SK-N-SH (cell line): ENCODE measurements around the gene CRACR2A. TPM values are rescaled to one million over a fixed set of nuclear protein-coding genes. Genes with fewer than 3 reads are reported as not detected.

Experiments used
- CTCF ChIA-PET: fragments of 300-600, 350-600 bp; formaldehyde crosslinking; extraction: SDS; loops from one replicate; lab custom pipeline; 2021; lab: Yijun Ruan, JAX
- POLR2A ChIA-PET: fragments of 350-600 bp; sonication (Branson Sonifier 250); formaldehyde crosslinking; extraction: SDS; loops from one replicate; lab custom pipeline; 2020; ENCODE audit warnings: antibody characterized with exemption, inconsistent platforms; lab: Yijun Ruan, JAX
- DNase-seq: peaks from one replicate; pipeline ENCODE4 v3.0.0; 2012
- H2AFZ ChIP-seq: fragments of 200-600 bp; sonication (generic); 2 replicates; pipeline ENCODE4 v1.8.1; 2016; ENCODE audit warnings: antibody characterized with exemption, mild to moderate bottlenecking, low read depth
- H3F3A ChIP-seq: fragments of 200-600 bp; sonication (generic); replicated peaks from 2 replicates; pipeline ENCODE3; 2016; ENCODE audit warnings: antibody characterized with exemption, mild to moderate bottlenecking; ENCODE audit not compliant: insufficient read depth
- H3K27ac ChIP-seq, 2 experiments: fragments of 200-500 bp in 1 of 2; fragments of 200-600 bp in 1 of 2; sonication (Bioruptor generic) in 1 of 2; sonication (generic), shearing (Covaris generic) in 1 of 2; 2 replicates each; pipeline versions ENCODE4 v1.5.1 to v1.6.1; 2014 to 2016; ENCODE audit warnings: low read depth in 2 of 2, inconsistent platforms in 1 of 2, low read length in 1 of 2, mild to moderate bottlenecking in 1 of 2, mixed read lengths in 1 of 2
- H3K27me3 ChIP-seq: fragments of 200-600 bp; sonication (generic), shearing (Covaris generic); 2 replicates; pipeline ENCODE4 v1.6.1; 2016; ENCODE audit warnings: mixed run types; ENCODE audit not compliant: insufficient read depth
- H3K36me3 ChIP-seq, 2 experiments: fragments of 200-500 bp in 1 of 2; fragments of 200-600 bp in 1 of 2; sonication (Bioruptor generic) in 1 of 2; sonication (generic) in 1 of 2; replicated peaks in 1 of 2; 2 replicates each; pipeline versions ENCODE3 to v1.5.1; 2014 to 2016; ENCODE audit warnings: low read length in 1 of 2, mild to moderate bottlenecking in 1 of 2; ENCODE audit not compliant: insufficient read depth in 2 of 2, control insufficient read depth in 1 of 2
- H3K4me1 ChIP-seq, 2 experiments: fragments of 200-500 bp in 1 of 2; fragments of 200-600 bp in 1 of 2; sonication (Bioruptor generic) in 1 of 2; sonication (generic), shearing (Covaris generic) in 1 of 2; 2 replicates each; pipeline versions ENCODE4 v1.5.1 to v1.6.1; 2014 to 2016; ENCODE audit warnings: low read depth in 1 of 2, low read length in 1 of 2, mixed run types in 1 of 2; ENCODE audit not compliant: insufficient read depth in 2 of 2, control insufficient read depth in 1 of 2
- H3K4me2 ChIP-seq: fragments of 200-600 bp; sonication (generic), shearing (Covaris generic); 2 replicates; pipeline ENCODE4 v1.6.1; 2017; ENCODE audit warnings: mixed run types
- H3K4me3 ChIP-seq, 2 experiments: fragments of 200-500 bp in 1 of 2; fragments of 200-600 bp in 1 of 2; sonication (Bioruptor generic) in 1 of 2; sonication (generic), shearing (Covaris generic) in 1 of 2; 2 replicates each; pipeline versions ENCODE4 v1.5.1 to v1.8.1; 2014 to 2016; ENCODE audit warnings: low read depth in 2 of 2, inconsistent platforms in 1 of 2, low read length in 1 of 2, mild to moderate bottlenecking in 1 of 2, mixed read lengths in 1 of 2, moderate library complexity in 1 of 2
- H3K79me2 ChIP-seq: fragments of 200-600 bp; sonication (generic); 2 replicates; pipeline ENCODE4 v1.8.1; 2017; ENCODE audit warnings: mild to moderate bottlenecking; ENCODE audit not compliant: insufficient read depth
- H3K9ac ChIP-seq: fragments of 200-600 bp; sonication (generic); 2 replicates; pipeline ENCODE4 v1.6.1; 2017; ENCODE audit warnings: mixed run types
- H3K9me2 ChIP-seq: fragments of 200-600 bp; sonication (generic); 2 replicates; pipeline ENCODE4 v1.6.1; 2017; ENCODE audit warnings: mixed run types
- H3K9me3 ChIP-seq: fragments of 200-600 bp; sonication (generic); 2 replicates; pipeline ENCODE4 v1.6.1; 2017; ENCODE audit warnings: mixed run types, mild to moderate bottlenecking, moderate library complexity
- H4K20me1 ChIP-seq: fragments of 200-600 bp; sonication (generic); 2 replicates; pipeline ENCODE4 v1.6.1; 2017; ENCODE audit warnings: mild to moderate bottlenecking, mixed run types; ENCODE audit not compliant: insufficient read depth
- CHD2 ChIP-seq: fragments of 150-350 bp; IDR thresholded peaks from 2 replicates; pipeline ENCODE4 v1.6.1; 2018; ENCODE audit warnings: low read length; ENCODE audit not compliant: partially characterized antibody
- EP300 ChIP-seq, 2 experiments: IDR thresholded peaks; 2 replicates each; pipeline versions ENCODE4 v1.4.0 to v1.6.1; 2012; ENCODE audit warnings: borderline replicate concordance in 1 of 2, low read depth in 1 of 2, low read length in 1 of 2
- EZH2phosphoT487 ChIP-seq: fragments of 200-600 bp; sonication (generic); IDR thresholded peaks from 2 replicates; pipeline ENCODE4 v1.6.1; 2017; ENCODE audit warnings: low read depth, mixed run types, mild to moderate bottlenecking, antibody characterized with exemption, moderate library complexity, borderline replicate concordance
- FOXJ3 ChIP-seq: sonication (generic); formaldehyde crosslinking; IDR thresholded peaks from 2 replicates; pipeline ENCODE4 v1.5.1; 2020; ENCODE audit warnings: mild to moderate bottlenecking, missing genetic modification reagents
- FOXM1 ChIP-seq: IDR thresholded peaks from 2 replicates; pipeline ENCODE4 v1.4.0; 2012; ENCODE audit warnings: low read depth, mild to moderate bottlenecking
- JUND ChIP-seq: IDR thresholded peaks from 2 replicates; pipeline ENCODE4 v1.4.0; 2012
- MEF2A ChIP-seq: IDR thresholded peaks from 2 replicates; pipeline ENCODE4 v1.4.0; 2012; ENCODE audit warnings: low read depth, borderline replicate concordance
- MXI1 ChIP-seq: IDR thresholded peaks from 2 replicates; pipeline ENCODE4 v1.6.1; 2012; ENCODE audit warnings: mild to moderate bottlenecking, low read depth, low read length, improper control_type of control experiment
- NFIC ChIP-seq: IDR thresholded peaks from 2 replicates; pipeline ENCODE4 v1.4.0; 2012; ENCODE audit warnings: borderline replicate concordance
- NRF1 ChIP-seq: IDR thresholded peaks from 2 replicates; pipeline ENCODE4 v1.6.1; 2012; ENCODE audit warnings: low read depth, mild to moderate bottlenecking, low read length
- POLR2AphosphoS5 ChIP-seq: IDR thresholded peaks from 2 replicates; pipeline ENCODE4 v1.6.1; 2012; ENCODE audit warnings: low read depth, low read length
- RFX5 ChIP-seq: IDR thresholded peaks from 2 replicates; pipeline ENCODE4 v1.6.1; 2012; ENCODE audit warnings: mild to moderate bottlenecking, improper control_type of control experiment, low read length
- RXRA ChIP-seq: IDR thresholded peaks from 2 replicates; pipeline ENCODE4 v1.4.0; 2012; ENCODE audit warnings: low read depth, mild to moderate bottlenecking, borderline replicate concordance
- SIN3A ChIP-seq: IDR thresholded peaks from 2 replicates; pipeline ENCODE4 v1.6.1; 2012; ENCODE audit warnings: low read depth, mild to moderate bottlenecking, low read length, moderate library complexity, borderline replicate concordance
- TAF1 ChIP-seq: IDR thresholded peaks from 2 replicates; pipeline ENCODE4 v1.6.1; 2012; ENCODE audit warnings: low read depth, mild to moderate bottlenecking, low read length, moderate library complexity, borderline replicate concordance
- TCF12 ChIP-seq: IDR thresholded peaks from 2 replicates; pipeline ENCODE4 v1.4.0; 2012
- YY1 ChIP-seq: IDR thresholded peaks from 2 replicates; pipeline ENCODE4 v1.4.0; 2012; ENCODE audit warnings: low read depth, mild to moderate bottlenecking
- ZBTB33 ChIP-seq: IDR thresholded peaks from 2 replicates; pipeline ENCODE4 v1.4.0; 2012; ENCODE audit warnings: low read depth, borderline replicate concordance
- WGBS: methylation state at CpG from one replicate; pipeline ENCODE4 v1.1.6; 2017; ENCODE audit warnings: low lambda C conversion rate; 5-methylcytosine and 5-hydroxymethylcytosine counted together
- polyA plus RNA-seq, 3 experiments: library from polyadenylated mRNA; depleted of rRNA; stranded (reverse); fragments of >200 nt; gene quantifications; 2 replicates each; pipeline ENCODE4 v1.2.3, GENCODE V29; 2012
- TF ChIP-seq, protein P1 (sequence below): IDR thresholded peaks from 2 replicates; pipeline ENCODE4; 2012
- TF ChIP-seq, protein P2 (sequence below): IDR thresholded peaks from 2 replicates; pipeline ENCODE4 v1.6.1; 2012; ENCODE audit warnings: mild to moderate bottlenecking, low read depth, low read length, moderate library complexity

CRACR2A gene
- polyA plus RNA-seq, 1 of the 3 experiments (the other 2 are of a cell fraction) = 0.12 TPM

DNA sequence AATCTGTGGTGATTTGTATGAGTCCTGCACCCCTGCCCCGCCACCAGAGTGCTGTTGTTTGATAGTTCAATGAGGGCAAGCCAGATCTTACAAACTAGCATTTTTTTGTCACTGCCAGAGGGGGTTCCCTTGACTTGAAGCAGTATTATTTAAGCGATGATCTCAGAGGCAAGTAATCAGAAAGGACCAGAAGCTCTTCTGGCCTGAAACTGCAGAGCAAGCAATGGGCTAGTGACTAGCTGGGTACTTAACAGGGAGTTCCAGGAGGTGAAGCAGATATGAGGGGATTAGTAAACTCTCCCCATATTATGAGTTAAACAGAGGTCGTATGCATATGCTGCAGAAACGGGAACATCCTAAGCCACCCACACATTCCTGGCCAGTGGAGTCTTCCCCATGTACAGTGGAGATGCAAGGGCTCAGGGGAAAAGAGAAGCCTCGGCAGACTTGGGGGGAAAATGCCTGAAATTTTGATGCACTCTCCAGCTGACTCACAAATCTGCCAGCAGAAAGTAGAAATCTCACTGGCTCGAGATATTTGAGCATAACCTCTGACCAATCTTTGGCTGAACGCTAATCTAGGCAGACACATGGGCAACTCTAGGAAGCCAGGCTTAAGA, 8.3 kb upstream of the CRACR2A start:
- Histone ChIP-seq H3K9me3 (no peaks in the 10 kb centered on the region), H3F3A (no peaks in the 10 kb centered on the region), H3K27ac (no peak overlapping the region), H3K4me1 (no peaks in the 10 kb centered on the region), H3K9me2 (no peaks in the 10 kb centered on the region; the same call in 1 of the 2 replicates), H3K27me3 (no peaks in the 10 kb centered on the region; the same call in 1 of the 2 replicates), H2AFZ (no peak overlapping the region), H3K4me2 (no peak overlapping the region), H4K20me1 (no peaks in the 10 kb centered on the region), H3K79me2 (no peaks in the 10 kb centered on the region), H3K9ac (no peak overlapping the region), H3K4me3 (no peak overlapping the region), H3K36me3 (no peaks in the 10 kb centered on the region)
- CTCF ChIA-PET = interaction anchor here (0.9 to 2.2 kb wide), 2 partner anchors 415 to 461 kb away, joined by 3 to 12 read pairs; no protein-coding TSS in a partner anchor
- DNase-seq = no peak
- POLR2A ChIA-PET = no interaction called here
- 61% methylated on average over 6 of the region's 7 CpGs for WGBS
- TF ChIP-seq MXI1 (no peak), FOXJ3 (CRISPR knock-in tag) (no peak), TCF12 (no peak), MEF2A (no peak), POLR2AphosphoS5 (no peak), EP300 (IDR thresholded peaks at IDR 0.05; ENCODE audit: borderline replicate concordance in 1 of 2, low read depth in 1 of 2, low read length in 1 of 2) (no peak), SIN3A (no peak), RFX5 (no peak), CHD2 (no peak), EZH2phosphoT487 (no peak), RXRA (no peak), FOXM1 (no peak), YY1 (no peak)
- TF ChIP-seq, protein P1, sequence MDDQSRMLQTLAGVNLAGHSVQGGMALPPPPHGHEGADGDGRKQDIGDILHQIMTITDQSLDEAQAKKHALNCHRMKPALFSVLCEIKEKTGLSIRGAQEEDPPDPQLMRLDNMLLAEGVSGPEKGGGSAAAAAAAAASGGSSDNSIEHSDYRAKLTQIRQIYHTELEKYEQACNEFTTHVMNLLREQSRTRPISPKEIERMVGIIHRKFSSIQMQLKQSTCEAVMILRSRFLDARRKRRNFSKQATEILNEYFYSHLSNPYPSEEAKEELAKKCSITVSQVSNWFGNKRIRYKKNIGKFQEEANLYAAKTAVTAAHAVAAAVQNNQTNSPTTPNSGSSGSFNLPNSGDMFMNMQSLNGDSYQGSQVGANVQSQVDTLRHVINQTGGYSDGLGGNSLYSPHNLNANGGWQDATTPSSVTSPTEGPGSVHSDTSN = no peak

GRCh38 chr12:3759878-3760277, 7.0 kb upstream of the CRACR2A start:
- H3K4me2 ChIP-seq = no peak overlapping the region
- H3K27ac ChIP-seq = no peak overlapping the region
- no peak for DNase-seq
- H2AFZ ChIP-seq = no peak overlapping the region
- H3K4me3 ChIP-seq = no peak overlapping the region
- H3F3A ChIP-seq = no peaks in the 10 kb centered on the region
- no peaks in the 10 kb centered on the region; the same call in 1 of the 2 replicates for H3K9me2 ChIP-seq
- H3K36me3 ChIP-seq = no peaks in the 10 kb centered on the region
- no peaks in the 10 kb centered on the region for H3K4me1 ChIP-seq
- no peaks in the 10 kb centered on the region for H3K79me2 ChIP-seq
- ChIA-PET CTCF (interaction anchor here (2.2 kb wide), 1 partner anchor 459 kb away, joined by 12 read pairs; no protein-coding TSS in a partner anchor), POLR2A (no interaction called here)
- no peaks in the 10 kb centered on the region; the same call in 1 of the 2 replicates for H3K27me3 ChIP-seq
- H4K20me1 ChIP-seq = no peaks in the 10 kb centered on the region
- H3K9ac ChIP-seq = no peak overlapping the region
- H3K9me3 ChIP-seq = no peaks in the 10 kb centered on the region
- WGBS = 25% methylated on average over 2 of the region's 2 CpGs
- TF ChIP-seq, protein P1 = no peak
- no peak for TF ChIP-seq TCF12
- no peak for TF ChIP-seq TAF1
- TF ChIP-seq, protein P2, sequence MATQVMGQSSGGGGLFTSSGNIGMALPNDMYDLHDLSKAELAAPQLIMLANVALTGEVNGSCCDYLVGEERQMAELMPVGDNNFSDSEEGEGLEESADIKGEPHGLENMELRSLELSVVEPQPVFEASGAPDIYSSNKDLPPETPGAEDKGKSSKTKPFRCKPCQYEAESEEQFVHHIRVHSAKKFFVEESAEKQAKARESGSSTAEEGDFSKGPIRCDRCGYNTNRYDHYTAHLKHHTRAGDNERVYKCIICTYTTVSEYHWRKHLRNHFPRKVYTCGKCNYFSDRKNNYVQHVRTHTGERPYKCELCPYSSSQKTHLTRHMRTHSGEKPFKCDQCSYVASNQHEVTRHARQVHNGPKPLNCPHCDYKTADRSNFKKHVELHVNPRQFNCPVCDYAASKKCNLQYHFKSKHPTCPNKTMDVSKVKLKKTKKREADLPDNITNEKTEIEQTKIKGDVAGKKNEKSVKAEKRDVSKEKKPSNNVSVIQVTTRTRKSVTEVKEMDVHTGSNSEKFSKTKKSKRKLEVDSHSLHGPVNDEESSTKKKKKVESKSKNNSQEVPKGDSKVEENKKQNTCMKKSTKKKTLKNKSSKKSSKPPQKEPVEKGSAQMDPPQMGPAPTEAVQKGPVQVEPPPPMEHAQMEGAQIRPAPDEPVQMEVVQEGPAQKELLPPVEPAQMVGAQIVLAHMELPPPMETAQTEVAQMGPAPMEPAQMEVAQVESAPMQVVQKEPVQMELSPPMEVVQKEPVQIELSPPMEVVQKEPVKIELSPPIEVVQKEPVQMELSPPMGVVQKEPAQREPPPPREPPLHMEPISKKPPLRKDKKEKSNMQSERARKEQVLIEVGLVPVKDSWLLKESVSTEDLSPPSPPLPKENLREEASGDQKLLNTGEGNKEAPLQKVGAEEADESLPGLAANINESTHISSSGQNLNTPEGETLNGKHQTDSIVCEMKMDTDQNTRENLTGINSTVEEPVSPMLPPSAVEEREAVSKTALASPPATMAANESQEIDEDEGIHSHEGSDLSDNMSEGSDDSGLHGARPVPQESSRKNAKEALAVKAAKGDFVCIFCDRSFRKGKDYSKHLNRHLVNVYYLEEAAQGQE = no peak
- no peak for TF ChIP-seq EP300 (IDR thresholded peaks at IDR 0.05; ENCODE audit: borderline replicate concordance in 1 of 2, low read depth in 1 of 2, low read length in 1 of 2)
- TF ChIP-seq JUND = no peak
- no peak for TF ChIP-seq EZH2phosphoT487
- no peak for TF ChIP-seq YY1
- no peak for TF ChIP-seq MEF2A
- TF ChIP-seq NFIC = no peak
- TF ChIP-seq NRF1 = no peak
- no peak for TF ChIP-seq FOXJ3 (CRISPR knock-in tag)
- TF ChIP-seq ZBTB33 = no peak
